IMR-90 (cell line): ENCODE results near the gene TENM4. TPM values are rescaled to one million over a fixed set of nuclear protein-coding genes. Genes with fewer than 3 reads are reported as not detected.

Experiments
- ATAC-seq: fragments of 200-7000 bp; cut with Tn5 transposase; 2 replicates; pipeline ENCODE4 v1.9.1; 2020; ENCODE audit warnings: low read depth, mild to moderate bottlenecking, moderate library complexity
- BruUV-seq: library from RNA; stranded (reverse); fragments of 400-500 nt; replicated peaks from 2 replicates; lab custom pipeline; 2021; lab: Mats Ljungman, UMichigan
- CTCF ChIA-PET: fragments of 300-600 bp; formaldehyde crosslinking; extraction: SDS; loops from one replicate; lab custom pipeline; 2021; ENCODE audit warnings: antibody characterized with exemption; lab: Yijun Ruan, JAX
- POLR2A ChIA-PET: fragments of 300-600 bp; sonication (Branson Sonifier 250); formaldehyde crosslinking; loops from one replicate; lab custom pipeline; 2022; ENCODE audit warnings: antibody characterized with exemption; ENCODE audit not compliant: unreplicated experiment; lab: Charles Lee
- DNase-seq: peaks from one replicate; pipeline ENCODE4 v3.0.0; 2013
- H2AFZ ChIP-seq: replicated peaks from 2 replicates; pipeline ENCODE3; 2013; ENCODE audit warnings: low read length, mild to moderate bottlenecking; ENCODE audit not compliant: poor library complexity
- H2AK5ac ChIP-seq: 2 replicates; pipeline ENCODE4 v1.6.1; 2013; ENCODE audit warnings: low read depth, low read length, inconsistent platforms
- H2AK9ac ChIP-seq: replicated peaks from 2 replicates; pipeline ENCODE3; 2013; ENCODE audit warnings: mild to moderate bottlenecking, low read depth, low read length, moderate library complexity; ENCODE audit not compliant: poor library complexity
- H2BK120ac ChIP-seq: 2 replicates; pipeline ENCODE4 v1.6.1; 2013; ENCODE audit warnings: low read depth, low read length, inconsistent platforms
- H2BK15ac ChIP-seq: 3 replicates; pipeline ENCODE4 v1.6.1; 2013; ENCODE audit warnings: low read depth, low read length, inconsistent platforms
- H2BK20ac ChIP-seq: 2 replicates; pipeline ENCODE4 v1.6.1; 2013; ENCODE audit warnings: low read depth, mild to moderate bottlenecking, inconsistent platforms, low read length, moderate library complexity
- H2BK5ac ChIP-seq: 2 replicates; pipeline ENCODE4 v1.6.1; 2013; ENCODE audit warnings: mild to moderate bottlenecking, low read depth, low read length, inconsistent platforms; ENCODE audit not compliant: poor library complexity, severe bottlenecking
- H3K14ac ChIP-seq: replicated peaks from 2 replicates; pipeline ENCODE4 v1.6.1; 2013; ENCODE audit warnings: low read depth, low read length, inconsistent platforms
- H3K18ac ChIP-seq: 2 replicates; pipeline ENCODE4 v1.6.1; 2013; ENCODE audit warnings: low read depth, low read length, control low read depth
- H3K23ac ChIP-seq: 2 replicates; pipeline ENCODE4 v1.6.1; 2013; ENCODE audit warnings: low read depth, low read length, inconsistent platforms
- H3K27ac ChIP-seq: 2 replicates; pipeline ENCODE4 v1.5.1; 2013; ENCODE audit warnings: mild to moderate bottlenecking, control low read depth, low read length; ENCODE audit not compliant: insufficient read depth
- H3K27me3 ChIP-seq: 2 replicates; pipeline ENCODE4 v1.6.1; 2013; ENCODE audit warnings: low read length; ENCODE audit not compliant: control insufficient read depth, insufficient read depth
- H3K36me3 ChIP-seq: 2 replicates; pipeline ENCODE4 v1.6.1; 2013; ENCODE audit warnings: low read length, mixed read lengths; ENCODE audit not compliant: control insufficient read depth, insufficient read depth
- H3K4ac ChIP-seq: 2 replicates; pipeline ENCODE4 v1.6.1; 2013; ENCODE audit warnings: low read depth, low read length, inconsistent platforms
- H3K4me1 ChIP-seq: 2 replicates; pipeline ENCODE4 v1.6.1; 2013; ENCODE audit warnings: low read length, mixed read lengths; ENCODE audit not compliant: control insufficient read depth, insufficient read depth
- H3K4me2 ChIP-seq: 2 replicates; pipeline ENCODE4 v1.6.1; 2013; ENCODE audit warnings: low read depth, mild to moderate bottlenecking, control low read depth, low read length, moderate library complexity
- H3K4me3 ChIP-seq: 2 replicates; pipeline ENCODE4 v1.5.1; 2013; ENCODE audit warnings: low read depth, mild to moderate bottlenecking, control low read depth, low read length, moderate library complexity; ENCODE audit not compliant: insufficient read depth
- H3K56ac ChIP-seq: 2 replicates; pipeline ENCODE4 v1.6.1; 2013; ENCODE audit warnings: low read length, inconsistent platforms; ENCODE audit not compliant: insufficient read depth; ENCODE audit errors: extremely low read depth
- H3K79me1 ChIP-seq, 2 experiments: 2 replicates each; pipeline ENCODE4 v1.6.1; 2013; ENCODE audit warnings: low read length in 2 of 2, inconsistent platforms in 1 of 2, low read depth in 1 of 2
- H3K9ac ChIP-seq: 2 replicates; pipeline ENCODE4 v1.6.1; 2013; ENCODE audit warnings: low read depth, low read length, control low read depth
- H3K9me1 ChIP-seq: 2 replicates; pipeline ENCODE4 v1.6.1; 2013; ENCODE audit warnings: low read length, inconsistent platforms; ENCODE audit not compliant: insufficient read depth
- H3K9me3 ChIP-seq: 2 replicates; pipeline ENCODE4 v1.6.1; 2013; ENCODE audit warnings: low read length; ENCODE audit not compliant: control insufficient read depth, insufficient read depth
- H4K20me1 ChIP-seq: 2 replicates; pipeline ENCODE4 v1.6.1; 2013; ENCODE audit warnings: low read length, inconsistent platforms; ENCODE audit not compliant: insufficient read depth
- H4K5ac ChIP-seq: 2 replicates; pipeline ENCODE4 v1.6.1; 2013; ENCODE audit warnings: mild to moderate bottlenecking, low read depth, low read length, control low read depth
- H4K8ac ChIP-seq, 2 experiments: 2 replicates each; pipeline ENCODE4 v1.6.1; 2013; ENCODE audit warnings: low read depth in 2 of 2, low read length in 2 of 2, control low read depth in 1 of 2, inconsistent platforms in 1 of 2
- H4K91ac ChIP-seq: 2 replicates; pipeline ENCODE4 v1.6.1; 2013; ENCODE audit warnings: low read depth, low read length, inconsistent platforms; ENCODE audit not compliant: insufficient read depth
- MAZ ChIP-seq: IDR thresholded peaks from 2 replicates; pipeline ENCODE4 v1.6.1; 2012; ENCODE audit warnings: low read depth, mild to moderate bottlenecking, low read length, improper control_type of control experiment, moderate library complexity, borderline replicate concordance
- WGBS, 2 experiments: methylation state at CpG; one replicate each; pipeline versions ENCODE4 v1.1.5 to v1.1.7; 2013; ENCODE audit warnings: missing lambda C conversion rate in 2 of 2; ENCODE audit not compliant: insufficient read length in 1 of 2; ENCODE audit errors: extremely low coverage in 2 of 2; 5-methylcytosine and 5-hydroxymethylcytosine counted together
- dilution Hi-C: fragments of 300-500 bp; cut with HindIII; formaldehyde crosslinking; loops from one replicate; pipeline ENCODE4 v1.14.3; 2018; ENCODE audit warnings: low sequenced_read_pairs; ENCODE audit not compliant: unreplicated experiment
- in situ Hi-C: fragments of 300-500 bp; cut with MboI; formaldehyde crosslinking; loops from 3 replicates; pipeline ENCODE4 v1.14.3; 2019; ENCODE audit warnings: low sequenced_read_pairs, inconsistent platforms, mixed read lengths
- intact Hi-C: fragments of 100-400 bp; cut with micrococcal nuclease; formaldehyde crosslinking; loops from 2 replicates; pipeline ENCODE4 v1.10.0; 2022
- polyA plus RNA-seq, 3 experiments: library from polyadenylated mRNA; depleted of rRNA; stranded (reverse); fragments of >200 nt; gene quantifications; 2 replicates each; pipeline ENCODE4 v1.2.3, GENCODE V29; 2012; ENCODE audit warnings: low replicate concordance in 1 of 3
- total RNA-seq: library from RNA; depleted of rRNA; stranded (reverse); fragments of >200 nt; gene quantifications from 2 replicates; pipeline ENCODE4 v1.2.3, GENCODE V29; 2012

TENM4 gene
- total and polyA plus RNA-seq, 2 of the 4 experiments (the other 2 are of a cell fraction) = 7.4 to 9.0 TPM

DNA sequence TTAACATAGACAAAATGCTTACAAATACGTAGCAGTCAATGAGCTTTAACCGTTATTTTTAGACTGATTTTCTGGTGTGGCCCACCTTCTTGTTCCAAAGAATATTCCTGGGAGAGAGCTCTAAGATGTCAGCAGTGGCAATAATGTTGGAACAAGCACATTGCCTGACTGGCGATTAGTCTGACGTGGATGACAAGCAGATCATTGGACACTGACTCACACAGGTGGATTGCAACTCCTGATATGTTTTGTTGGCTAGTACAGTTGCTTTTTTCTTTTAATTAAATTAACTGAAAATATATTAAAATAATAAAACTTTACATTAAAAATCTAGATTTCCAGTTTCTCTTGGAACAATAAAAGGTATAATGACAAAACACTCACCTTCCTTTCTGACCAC is 78.0 kb downstream of the TENM4 start:
- no peak overlapping the region for H3K4me2 ChIP-seq
- no peak overlapping the region for H2BK120ac ChIP-seq
- no peaks in the 10 kb centered on the region for H3K4me1 ChIP-seq
- H3K9me1 ChIP-seq = no peaks in the 10 kb centered on the region
- no peaks in the 10 kb centered on the region for H3K9me3 ChIP-seq
- H3K4me3 ChIP-seq = no peak overlapping the region
- peaks cover 0 to 11% of the 10 kb centered on the region in 2 experiments; a peak in 1 of 4 replicates for H3K79me1 ChIP-seq
- H3K14ac ChIP-seq = no peak overlapping the region
- H4K8ac ChIP-seq = no peak overlapping the region
- no peaks in the 10 kb centered on the region for H3K27me3 ChIP-seq
- dilution Hi-C loops = no loop called here
- no peak overlapping the region for H2AK5ac ChIP-seq
- H2AFZ ChIP-seq = no peak overlapping the region
- no peak overlapping the region for H2BK15ac ChIP-seq
- DNase-seq (no peak), ATAC-seq (no peak)
- no peak overlapping the region for H3K56ac ChIP-seq
- BruUV-seq = no TSS peak
- no peak overlapping the region for H3K27ac ChIP-seq
- H2AK9ac ChIP-seq = no peak overlapping the region
- WGBS, 2 experiments = no CpG with 5 or more reads among the region's 4 CpGs
- in situ Hi-C loops = no loop called here
- intact Hi-C loops = no loop called here
- no peak overlapping the region for H3K23ac ChIP-seq
- H3K4ac ChIP-seq = no peak overlapping the region
- ChIA-PET POLR2A (no interaction called here), CTCF (interaction anchor here (0.6 kb wide), 1 partner anchor 792 kb away, joined by 3 read pairs; no protein-coding TSS in a partner anchor)
- H4K5ac ChIP-seq = no peak overlapping the region
- no peak overlapping the region for H2BK20ac ChIP-seq
- H3K18ac ChIP-seq = no peak overlapping the region
- H4K20me1 ChIP-seq = no peaks in the 10 kb centered on the region
- no peak overlapping the region for H2BK5ac ChIP-seq
- no peak overlapping the region for H4K91ac ChIP-seq
- no peaks in the 10 kb centered on the region; the same call in 1 of the 2 replicates for H3K36me3 ChIP-seq
- TF ChIP-seq MAZ = no peak
- no peak overlapping the region for H3K9ac ChIP-seq
